IMR-90 (cell line): ENCODE results near the gene PRF1. TPM values are rescaled to one million over a fixed set of nuclear protein-coding genes. Genes with fewer than 3 reads are reported as not detected.

Source experiments
- ATAC-seq: fragments of 200-7000 bp; cut with Tn5 transposase; 2 replicates; pipeline ENCODE4 v1.9.1; 2020; ENCODE audit warnings: low read depth, mild to moderate bottlenecking, moderate library complexity
- BruUV-seq: library from RNA; stranded (reverse); fragments of 400-500 nt; replicated peaks from 2 replicates; lab custom pipeline; 2021; lab: Mats Ljungman, UMichigan
- CTCF ChIA-PET: fragments of 300-600 bp; formaldehyde crosslinking; extraction: SDS; loops from one replicate; lab custom pipeline; 2021; ENCODE audit warnings: antibody characterized with exemption; lab: Yijun Ruan, JAX
- POLR2A ChIA-PET: fragments of 300-600 bp; sonication (Branson Sonifier 250); formaldehyde crosslinking; loops from one replicate; lab custom pipeline; 2022; ENCODE audit warnings: antibody characterized with exemption; ENCODE audit not compliant: unreplicated experiment; lab: Charles Lee
- DNase-seq: peaks from one replicate; pipeline ENCODE4 v3.0.0; 2013
- H2AFZ ChIP-seq: replicated peaks from 2 replicates; pipeline ENCODE3; 2013; ENCODE audit warnings: low read length, mild to moderate bottlenecking; ENCODE audit not compliant: poor library complexity
- H2AK5ac ChIP-seq: 2 replicates; pipeline ENCODE4 v1.6.1; 2013; ENCODE audit warnings: low read depth, low read length, inconsistent platforms
- H2AK9ac ChIP-seq: replicated peaks from 2 replicates; pipeline ENCODE3; 2013; ENCODE audit warnings: mild to moderate bottlenecking, low read depth, low read length, moderate library complexity; ENCODE audit not compliant: poor library complexity
- H2BK120ac ChIP-seq: 2 replicates; pipeline ENCODE4 v1.6.1; 2013; ENCODE audit warnings: low read depth, low read length, inconsistent platforms
- H2BK15ac ChIP-seq: 3 replicates; pipeline ENCODE4 v1.6.1; 2013; ENCODE audit warnings: low read depth, low read length, inconsistent platforms
- H2BK20ac ChIP-seq: 2 replicates; pipeline ENCODE4 v1.6.1; 2013; ENCODE audit warnings: low read depth, mild to moderate bottlenecking, inconsistent platforms, low read length, moderate library complexity
- H2BK5ac ChIP-seq: 2 replicates; pipeline ENCODE4 v1.6.1; 2013; ENCODE audit warnings: mild to moderate bottlenecking, low read depth, low read length, inconsistent platforms; ENCODE audit not compliant: poor library complexity, severe bottlenecking
- H3K14ac ChIP-seq: replicated peaks from 2 replicates; pipeline ENCODE4 v1.6.1; 2013; ENCODE audit warnings: low read depth, low read length, inconsistent platforms
- H3K18ac ChIP-seq: 2 replicates; pipeline ENCODE4 v1.6.1; 2013; ENCODE audit warnings: low read depth, low read length, control low read depth
- H3K23ac ChIP-seq: 2 replicates; pipeline ENCODE4 v1.6.1; 2013; ENCODE audit warnings: low read depth, low read length, inconsistent platforms
- H3K27ac ChIP-seq: 2 replicates; pipeline ENCODE4 v1.5.1; 2013; ENCODE audit warnings: mild to moderate bottlenecking, control low read depth, low read length; ENCODE audit not compliant: insufficient read depth
- H3K27me3 ChIP-seq: 2 replicates; pipeline ENCODE4 v1.6.1; 2013; ENCODE audit warnings: low read length; ENCODE audit not compliant: control insufficient read depth, insufficient read depth
- H3K36me3 ChIP-seq: 2 replicates; pipeline ENCODE4 v1.6.1; 2013; ENCODE audit warnings: low read length, mixed read lengths; ENCODE audit not compliant: control insufficient read depth, insufficient read depth
- H3K4ac ChIP-seq: 2 replicates; pipeline ENCODE4 v1.6.1; 2013; ENCODE audit warnings: low read depth, low read length, inconsistent platforms
- H3K4me1 ChIP-seq: 2 replicates; pipeline ENCODE4 v1.6.1; 2013; ENCODE audit warnings: low read length, mixed read lengths; ENCODE audit not compliant: control insufficient read depth, insufficient read depth
- H3K4me2 ChIP-seq: 2 replicates; pipeline ENCODE4 v1.6.1; 2013; ENCODE audit warnings: low read depth, mild to moderate bottlenecking, control low read depth, low read length, moderate library complexity
- H3K4me3 ChIP-seq: 2 replicates; pipeline ENCODE4 v1.5.1; 2013; ENCODE audit warnings: low read depth, mild to moderate bottlenecking, control low read depth, low read length, moderate library complexity; ENCODE audit not compliant: insufficient read depth
- H3K56ac ChIP-seq: 2 replicates; pipeline ENCODE4 v1.6.1; 2013; ENCODE audit warnings: low read length, inconsistent platforms; ENCODE audit not compliant: insufficient read depth; ENCODE audit errors: extremely low read depth
- H3K79me1 ChIP-seq, 2 experiments: 2 replicates each; pipeline ENCODE4 v1.6.1; 2013; ENCODE audit warnings: low read length in 2 of 2, inconsistent platforms in 1 of 2, low read depth in 1 of 2
- H3K9ac ChIP-seq: 2 replicates; pipeline ENCODE4 v1.6.1; 2013; ENCODE audit warnings: low read depth, low read length, control low read depth
- H3K9me1 ChIP-seq: 2 replicates; pipeline ENCODE4 v1.6.1; 2013; ENCODE audit warnings: low read length, inconsistent platforms; ENCODE audit not compliant: insufficient read depth
- H3K9me3 ChIP-seq: 2 replicates; pipeline ENCODE4 v1.6.1; 2013; ENCODE audit warnings: low read length; ENCODE audit not compliant: control insufficient read depth, insufficient read depth
- H4K20me1 ChIP-seq: 2 replicates; pipeline ENCODE4 v1.6.1; 2013; ENCODE audit warnings: low read length, inconsistent platforms; ENCODE audit not compliant: insufficient read depth
- H4K5ac ChIP-seq: 2 replicates; pipeline ENCODE4 v1.6.1; 2013; ENCODE audit warnings: mild to moderate bottlenecking, low read depth, low read length, control low read depth
- H4K8ac ChIP-seq, 2 experiments: 2 replicates each; pipeline ENCODE4 v1.6.1; 2013; ENCODE audit warnings: low read depth in 2 of 2, low read length in 2 of 2, control low read depth in 1 of 2, inconsistent platforms in 1 of 2
- H4K91ac ChIP-seq: 2 replicates; pipeline ENCODE4 v1.6.1; 2013; ENCODE audit warnings: low read depth, low read length, inconsistent platforms; ENCODE audit not compliant: insufficient read depth
- BHLHE40 ChIP-seq: fragments of 150-350 bp; IDR thresholded peaks from 2 replicates; pipeline ENCODE4 v1.6.1; 2016; ENCODE audit warnings: mild to moderate bottlenecking, low read depth, low read length
- CEBPB ChIP-seq: IDR thresholded peaks from 2 replicates; pipeline ENCODE4 v1.6.1; 2012; ENCODE audit warnings: low read depth, low read length, improper control_type of control experiment
- CHD1 ChIP-seq: IDR thresholded peaks from 2 replicates; pipeline ENCODE4 v1.6.1; 2012; ENCODE audit warnings: low read depth, low read length, improper control_type of control experiment
- FOS ChIP-seq: fragments of 150-350 bp; IDR thresholded peaks from 2 replicates; pipeline ENCODE4 v1.6.1; 2016; ENCODE audit warnings: low read depth, low read length
- MAFK ChIP-seq: IDR thresholded peaks from 2 replicates; pipeline ENCODE4 v1.6.1; 2012; ENCODE audit warnings: low read depth, low read length, improper control_type of control experiment
- MAZ ChIP-seq: IDR thresholded peaks from 2 replicates; pipeline ENCODE4 v1.6.1; 2012; ENCODE audit warnings: low read depth, mild to moderate bottlenecking, low read length, improper control_type of control experiment, moderate library complexity, borderline replicate concordance
- MXI1 ChIP-seq: IDR thresholded peaks from 2 replicates; pipeline ENCODE4 v1.6.1; 2012; ENCODE audit warnings: low read depth, mild to moderate bottlenecking, low read length, moderate library complexity, borderline replicate concordance
- NFE2L2 ChIP-seq: fragments of 150-350 bp; IDR thresholded peaks from 2 replicates; pipeline ENCODE4 v1.6.1; 2016; ENCODE audit warnings: low read depth, mild to moderate bottlenecking, low read length
- POLR2A ChIP-seq: IDR thresholded peaks from 2 replicates; pipeline ENCODE4 v1.6.1; 2012; ENCODE audit warnings: mild to moderate bottlenecking, low read depth, low read length
- RAD21 ChIP-seq: IDR thresholded peaks from 2 replicates; pipeline ENCODE4 v1.6.1; 2012; ENCODE audit warnings: low read length, improper control_type of control experiment
- RCOR1 ChIP-seq: IDR thresholded peaks from 2 replicates; pipeline ENCODE4 v1.6.1; 2012; ENCODE audit warnings: mild to moderate bottlenecking, low read length, improper control_type of control experiment; ENCODE audit not compliant: insufficient replicate concordance
- RFX5 ChIP-seq: IDR thresholded peaks from 2 replicates; pipeline ENCODE4 v1.8.0; 2012; ENCODE audit warnings: low read depth, mild to moderate bottlenecking, low read length, moderate library complexity
- SMC3 ChIP-seq: fragments of 150-350 bp; IDR thresholded peaks from 2 replicates; pipeline ENCODE4 v1.6.1; 2016; ENCODE audit warnings: low read depth, mild to moderate bottlenecking, antibody characterized with exemption, low read length, moderate library complexity
- WGBS, 2 experiments: methylation state at CpG; one replicate each; pipeline versions ENCODE4 v1.1.5 to v1.1.7; 2013; ENCODE audit warnings: missing lambda C conversion rate in 2 of 2; ENCODE audit not compliant: insufficient read length in 1 of 2; ENCODE audit errors: extremely low coverage in 2 of 2; 5-methylcytosine and 5-hydroxymethylcytosine counted together
- dilution Hi-C: fragments of 300-500 bp; cut with HindIII; formaldehyde crosslinking; loops from one replicate; pipeline ENCODE4 v1.14.3; 2018; ENCODE audit warnings: low sequenced_read_pairs; ENCODE audit not compliant: unreplicated experiment
- in situ Hi-C: fragments of 300-500 bp; cut with MboI; formaldehyde crosslinking; loops from 3 replicates; pipeline ENCODE4 v1.14.3; 2019; ENCODE audit warnings: low sequenced_read_pairs, inconsistent platforms, mixed read lengths
- intact Hi-C: fragments of 100-400 bp; cut with micrococcal nuclease; formaldehyde crosslinking; loops from 2 replicates; pipeline ENCODE4 v1.10.0; 2022
- polyA plus RNA-seq, 3 experiments: library from polyadenylated mRNA; depleted of rRNA; stranded (reverse); fragments of >200 nt; gene quantifications; 2 replicates each; pipeline ENCODE4 v1.2.3, GENCODE V29; 2012; ENCODE audit warnings: low replicate concordance in 1 of 3
- total RNA-seq: library from RNA; depleted of rRNA; stranded (reverse); fragments of >200 nt; gene quantifications from 2 replicates; pipeline ENCODE4 v1.2.3, GENCODE V29; 2012
- TF ChIP-seq, protein P1 (sequence below): fragments of 150-350 bp; IDR thresholded peaks from 2 replicates; pipeline ENCODE4 v1.6.1; 2017; ENCODE audit warnings: mild to moderate bottlenecking, antibody characterized with exemption, low read length, low read depth
- TF ChIP-seq, protein P2 (sequence below): fragments of 150-350 bp; IDR thresholded peaks from 2 replicates; pipeline ENCODE4 v1.6.1; 2016; ENCODE audit warnings: low read depth, mild to moderate bottlenecking, low read length, moderate library complexity, borderline replicate concordance
- TF ChIP-seq, protein P3 (sequence below): conservative IDR thresholded peaks from 2 replicates; pipeline ENCODE4 v1.5.1; 2012; ENCODE audit warnings: mild to moderate bottlenecking, low read depth, low read length, improper control_type of control experiment

Gene PRF1
- total and polyA plus RNA-seq, 2 of the 4 experiments (the other 2 are of a cell fraction) = not detected

DNA sequence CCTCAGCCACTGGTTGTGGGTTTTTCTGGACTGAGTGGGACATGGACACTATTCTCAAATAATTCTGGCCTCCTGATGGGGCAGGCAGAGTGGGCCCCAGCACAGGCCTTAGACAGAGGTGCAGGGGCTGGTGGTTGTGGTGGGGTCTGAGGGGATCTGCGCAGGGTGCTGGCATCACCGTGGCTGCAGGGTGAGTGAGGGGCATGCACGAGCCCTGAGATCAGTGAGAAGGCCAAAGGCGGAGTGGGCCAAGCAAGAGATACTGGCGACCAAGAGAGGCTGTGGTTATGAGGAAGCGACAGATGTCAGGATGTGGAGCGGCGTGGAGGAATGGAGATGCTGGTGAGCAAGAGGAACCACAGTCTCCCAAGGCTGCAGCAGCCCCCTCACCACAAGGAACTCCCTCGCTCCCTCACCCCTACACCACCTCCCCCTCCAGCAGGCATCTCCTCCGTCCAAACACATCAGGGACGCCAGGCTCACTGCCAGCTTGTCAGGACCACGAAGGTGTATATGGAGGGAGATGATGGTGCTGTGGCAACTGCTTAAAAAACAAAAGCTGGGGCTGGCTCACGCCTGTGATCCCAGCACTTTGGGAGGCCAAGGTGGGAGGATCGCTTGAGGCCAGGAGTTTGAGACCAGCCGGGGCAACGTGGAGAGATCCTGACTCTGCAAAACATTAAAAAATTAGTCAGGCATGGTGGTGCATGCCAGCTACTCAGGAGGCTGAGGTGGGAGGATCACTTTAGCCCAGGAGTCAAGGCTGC lies 9.6 kb downstream of the PRF1 start:
- Histone ChIP-seq H4K5ac (no peak overlapping the region), H3K9me1 (0 out of 2 replicates have a peak, but pooled peaks cover 3% of the 10 kb centered on the region), H3K36me3 (no peaks in the 10 kb centered on the region), H2BK15ac (no peak overlapping the region), H2BK5ac (no peak overlapping the region), H4K20me1 (no peaks in the 10 kb centered on the region), H3K4me1 (peaks cover 3% of the 10 kb centered on the region; the same call in 1 of the 2 replicates), H3K23ac (no peak overlapping the region), H3K4ac (no peak overlapping the region), H3K9ac (no peak overlapping the region), H3K56ac (no peak overlapping the region), H3K4me2 (no peak overlapping the region), H2BK120ac (no peak overlapping the region), H3K27me3 (peaks cover 35% of the 10 kb centered on the region), H2AFZ (no peak overlapping the region), H3K18ac (no peak overlapping the region), H4K8ac (no peak overlapping the region), H2AK9ac (no peak overlapping the region), H3K9me3 (no peaks in the 10 kb centered on the region), H2AK5ac (no peak overlapping the region), H3K79me1 (no peaks in the 10 kb centered on the region), H4K91ac (no peak overlapping the region), H3K14ac (no peak overlapping the region), H3K27ac (no peak overlapping the region), H2BK20ac (no peak overlapping the region), H3K4me3 (no peak overlapping the region)
- BruUV-seq = no TSS peak
- TF ChIP-seq CHD1 = no peak
- no peak for TF ChIP-seq RFX5
- no peak for TF ChIP-seq FOS
- TF ChIP-seq, protein P1, sequence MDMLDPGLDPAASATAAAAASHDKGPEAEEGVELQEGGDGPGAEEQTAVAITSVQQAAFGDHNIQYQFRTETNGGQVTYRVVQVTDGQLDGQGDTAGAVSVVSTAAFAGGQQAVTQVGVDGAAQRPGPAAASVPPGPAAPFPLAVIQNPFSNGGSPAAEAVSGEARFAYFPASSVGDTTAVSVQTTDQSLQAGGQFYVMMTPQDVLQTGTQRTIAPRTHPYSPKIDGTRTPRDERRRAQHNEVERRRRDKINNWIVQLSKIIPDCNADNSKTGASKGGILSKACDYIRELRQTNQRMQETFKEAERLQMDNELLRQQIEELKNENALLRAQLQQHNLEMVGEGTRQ = no peak
- TF ChIP-seq CEBPB = no peak
- no peak for TF ChIP-seq POLR2A
- TF ChIP-seq NFE2L2 = no peak
- TF ChIP-seq SMC3 = no peak
- no peak for TF ChIP-seq MAZ
- TF ChIP-seq MXI1 = no peak
- TF ChIP-seq MAFK = no peak
- TF ChIP-seq BHLHE40 = no peak
- TF ChIP-seq, protein P2, sequence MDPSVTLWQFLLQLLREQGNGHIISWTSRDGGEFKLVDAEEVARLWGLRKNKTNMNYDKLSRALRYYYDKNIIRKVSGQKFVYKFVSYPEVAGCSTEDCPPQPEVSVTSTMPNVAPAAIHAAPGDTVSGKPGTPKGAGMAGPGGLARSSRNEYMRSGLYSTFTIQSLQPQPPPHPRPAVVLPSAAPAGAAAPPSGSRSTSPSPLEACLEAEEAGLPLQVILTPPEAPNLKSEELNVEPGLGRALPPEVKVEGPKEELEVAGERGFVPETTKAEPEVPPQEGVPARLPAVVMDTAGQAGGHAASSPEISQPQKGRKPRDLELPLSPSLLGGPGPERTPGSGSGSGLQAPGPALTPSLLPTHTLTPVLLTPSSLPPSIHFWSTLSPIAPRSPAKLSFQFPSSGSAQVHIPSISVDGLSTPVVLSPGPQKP = no peak
- TF ChIP-seq, protein P3, sequence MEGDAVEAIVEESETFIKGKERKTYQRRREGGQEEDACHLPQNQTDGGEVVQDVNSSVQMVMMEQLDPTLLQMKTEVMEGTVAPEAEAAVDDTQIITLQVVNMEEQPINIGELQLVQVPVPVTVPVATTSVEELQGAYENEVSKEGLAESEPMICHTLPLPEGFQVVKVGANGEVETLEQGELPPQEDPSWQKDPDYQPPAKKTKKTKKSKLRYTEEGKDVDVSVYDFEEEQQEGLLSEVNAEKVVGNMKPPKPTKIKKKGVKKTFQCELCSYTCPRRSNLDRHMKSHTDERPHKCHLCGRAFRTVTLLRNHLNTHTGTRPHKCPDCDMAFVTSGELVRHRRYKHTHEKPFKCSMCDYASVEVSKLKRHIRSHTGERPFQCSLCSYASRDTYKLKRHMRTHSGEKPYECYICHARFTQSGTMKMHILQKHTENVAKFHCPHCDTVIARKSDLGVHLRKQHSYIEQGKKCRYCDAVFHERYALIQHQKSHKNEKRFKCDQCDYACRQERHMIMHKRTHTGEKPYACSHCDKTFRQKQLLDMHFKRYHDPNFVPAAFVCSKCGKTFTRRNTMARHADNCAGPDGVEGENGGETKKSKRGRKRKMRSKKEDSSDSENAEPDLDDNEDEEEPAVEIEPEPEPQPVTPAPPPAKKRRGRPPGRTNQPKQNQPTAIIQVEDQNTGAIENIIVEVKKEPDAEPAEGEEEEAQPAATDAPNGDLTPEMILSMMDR = no peak
- no peak for TF ChIP-seq RCOR1
- TF ChIP-seq RAD21 = no peak
- CTCF ChIA-PET = no interaction called here
- intact Hi-C loops (no loop called here), in situ Hi-C loops (no loop called here), dilution Hi-C loops (no loop called here)
- DNase-seq (no peak), ATAC-seq (no peak)
- POLR2A ChIA-PET = no interaction called here
- WGBS, 2 experiments = 41% methylated on average over 3 of the region's 16 CpGs; no CpG with 5 or more reads in 1 of the 2 experiments
